CD4-positive, alpha-beta T cell treated with Interleukin-15 for 1 hour (primary cell): ENCODE results near the gene MTHFD1L.

Experiments used
- DNase-seq: peaks from one replicate; pipeline ENCODE4 v3.0.0-alpha.2; 2020

MTHFD1L gene

GRCh38 chr6:150866147-150866990, 867 bp downstream of the MTHFD1L start:
- DNase-seq, result peak; percentile 75

GRCh38 chr6:150866991-150867501, 1.5 kb downstream of the MTHFD1L start:
- DNase-seq, result no peak

- no peak for DNase-seq
Observed at GRCh38 chr6:150868759-150869158, 3.3 kb downstream of the MTHFD1L start.

- no peak for DNase-seq
Observed at GRCh38 chr6:150874179-150874578, 8.7 kb downstream of the MTHFD1L start.

GRCh38 chr6:150875841-150876240, 10.3 kb downstream of the MTHFD1L start:
- no peak for DNase-seq

GRCh38 chr6:150876598-150876997, 11.1 kb downstream of the MTHFD1L start:
- DNase-seq, result no peak

- no peak for DNase-seq
Observed at GRCh38 chr6:150877928-150878327, 12.4 kb downstream of the MTHFD1L start.

GRCh38 chr6:150878347-150879213, 13.1 kb downstream of the MTHFD1L start:
- DNase-seq, result no peak

- DNase-seq, result no peak
Observed at GRCh38 chr6:150880336-150880735, 14.8 kb downstream of the MTHFD1L start.

GRCh38 chr6:150881911-150882481, 16.5 kb downstream of the MTHFD1L start:
- no peak for DNase-seq

- no peak for DNase-seq
Observed at GRCh38 chr6:150883521-150883920, 18.0 kb downstream of the MTHFD1L start.

GRCh38 chr6:150886155-150886554, 20.7 kb downstream of the MTHFD1L start:
- no peak for DNase-seq

GRCh38 chr6:150887978-150888563, 22.6 kb downstream of the MTHFD1L start:
- no peak for DNase-seq

- DNase-seq, result no peak
Observed at GRCh38 chr6:150890346-150890745, 24.8 kb downstream of the MTHFD1L start.

- peak; percentile 48 for DNase-seq
Observed at GRCh38 chr6:150891888-150892485, 26.5 kb downstream of the MTHFD1L start.

- no peak for DNase-seq
Observed at GRCh38 chr6:150894191-150894744, 28.8 kb downstream of the MTHFD1L start.

- no peak for DNase-seq
Observed at GRCh38 chr6:150894935-150895552, 29.5 kb downstream of the MTHFD1L start.

GRCh38 chr6:150895928-150896632, 30.6 kb downstream of the MTHFD1L start:
- no peak for DNase-seq

- no peak for DNase-seq
Observed at GRCh38 chr6:150897400-150897943, 32.0 kb downstream of the MTHFD1L start.

- no peak for DNase-seq
Observed at GRCh38 chr6:150898399-150899170, 33.1 kb downstream of the MTHFD1L start.
